Bronchial epithelial cell (primary cell): ENCODE data around the gene IER3. TPM values are rescaled to one million over a fixed set of nuclear protein-coding genes. Genes with fewer than 3 reads are reported as not detected.

Experiments
- DNase-seq: peaks from one replicate; pipeline ENCODE4 v3.0.0-alpha.2; 2010; ENCODE audit warnings: low read depth
- FAIRE-seq: peaks from 2 replicates; lab custom pipeline; 2011; peaks lifted over from hg19 to GRCh38; lab: Jason Lieb, UNC
- H3K27me3 ChIP-seq: 2 replicates; pipeline ENCODE4 v1.5.1; 2011; ENCODE audit warnings: low read length; ENCODE audit not compliant: control insufficient read depth, insufficient read depth
- H3K36me3 ChIP-seq: 2 replicates; pipeline ENCODE4 v1.5.1; 2011; ENCODE audit warnings: low read length; ENCODE audit not compliant: control insufficient read depth, insufficient read depth
- H3K4me3 ChIP-seq: 2 replicates; pipeline ENCODE4 v1.5.1; 2011; ENCODE audit warnings: mild to moderate bottlenecking, low read depth, low read length, control low read depth
- total RNA-seq: library from RNA; depleted of rRNA; stranded (reverse); fragments of >200 nt; gene quantifications from 2 replicates; pipeline ENCODE4 v1.2.1, GENCODE V29; 2014
- TF ChIP-seq, protein P1 (sequence below): IDR thresholded peaks from 2 replicates; pipeline ENCODE4 v1.5.1; 2011; ENCODE audit warnings: mild to moderate bottlenecking, moderate library complexity, low read length, control low read depth, inconsistent platforms; ENCODE audit not compliant: insufficient read depth, severe bottlenecking

The IER3 gene
- total RNA-seq, 1 donor from 2014 or later = 186 TPM

DNA sequence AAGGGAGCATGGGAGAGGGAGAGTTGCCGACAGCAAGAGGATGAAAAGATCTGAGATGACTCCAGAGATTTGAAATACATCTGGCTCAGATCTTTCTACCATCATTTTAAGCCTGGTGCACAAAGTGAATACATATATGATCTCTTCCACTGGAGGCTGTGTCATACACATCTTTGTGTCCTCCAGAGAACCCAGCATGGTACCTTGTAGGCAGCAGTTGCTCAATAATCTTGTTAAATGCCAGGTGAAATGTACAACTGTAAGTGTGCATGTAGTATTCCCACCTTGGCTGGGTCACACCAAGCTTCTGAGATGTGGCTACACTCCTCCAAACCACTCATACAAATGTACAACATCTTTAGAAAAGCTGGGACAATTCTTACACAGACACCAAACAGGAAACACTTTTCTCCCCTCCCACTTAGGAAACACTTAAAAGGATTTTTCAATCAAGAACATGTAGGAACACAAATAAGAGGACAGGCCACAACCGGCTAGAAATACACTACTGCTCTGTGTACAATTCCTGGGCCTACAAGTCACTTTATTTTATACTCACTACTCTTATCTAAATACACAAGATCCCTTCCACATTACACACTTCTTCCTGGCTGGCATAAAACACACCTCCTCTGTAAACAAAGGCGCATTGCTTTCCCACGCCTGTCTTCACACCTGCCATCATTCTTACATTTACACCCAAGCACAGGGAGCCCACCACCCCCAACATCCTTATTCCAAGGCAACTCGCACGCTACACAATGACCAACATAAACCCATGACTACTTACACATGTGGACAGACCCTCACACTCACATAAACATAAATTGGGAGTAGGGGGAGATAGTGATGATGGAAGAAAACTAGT is 3.8 kb upstream of the IER3 start:
- DNase-seq (peak; percentile 98), FAIRE-seq (no peak)
- Histone ChIP-seq H3K4me3 (no peak overlapping the region), H3K36me3 (peaks cover 5% of the 10 kb centered on the region), H3K27me3 (no peaks in the 10 kb centered on the region)
- TF ChIP-seq, protein P1, sequence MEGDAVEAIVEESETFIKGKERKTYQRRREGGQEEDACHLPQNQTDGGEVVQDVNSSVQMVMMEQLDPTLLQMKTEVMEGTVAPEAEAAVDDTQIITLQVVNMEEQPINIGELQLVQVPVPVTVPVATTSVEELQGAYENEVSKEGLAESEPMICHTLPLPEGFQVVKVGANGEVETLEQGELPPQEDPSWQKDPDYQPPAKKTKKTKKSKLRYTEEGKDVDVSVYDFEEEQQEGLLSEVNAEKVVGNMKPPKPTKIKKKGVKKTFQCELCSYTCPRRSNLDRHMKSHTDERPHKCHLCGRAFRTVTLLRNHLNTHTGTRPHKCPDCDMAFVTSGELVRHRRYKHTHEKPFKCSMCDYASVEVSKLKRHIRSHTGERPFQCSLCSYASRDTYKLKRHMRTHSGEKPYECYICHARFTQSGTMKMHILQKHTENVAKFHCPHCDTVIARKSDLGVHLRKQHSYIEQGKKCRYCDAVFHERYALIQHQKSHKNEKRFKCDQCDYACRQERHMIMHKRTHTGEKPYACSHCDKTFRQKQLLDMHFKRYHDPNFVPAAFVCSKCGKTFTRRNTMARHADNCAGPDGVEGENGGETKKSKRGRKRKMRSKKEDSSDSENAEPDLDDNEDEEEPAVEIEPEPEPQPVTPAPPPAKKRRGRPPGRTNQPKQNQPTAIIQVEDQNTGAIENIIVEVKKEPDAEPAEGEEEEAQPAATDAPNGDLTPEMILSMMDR = no peak

DNA sequence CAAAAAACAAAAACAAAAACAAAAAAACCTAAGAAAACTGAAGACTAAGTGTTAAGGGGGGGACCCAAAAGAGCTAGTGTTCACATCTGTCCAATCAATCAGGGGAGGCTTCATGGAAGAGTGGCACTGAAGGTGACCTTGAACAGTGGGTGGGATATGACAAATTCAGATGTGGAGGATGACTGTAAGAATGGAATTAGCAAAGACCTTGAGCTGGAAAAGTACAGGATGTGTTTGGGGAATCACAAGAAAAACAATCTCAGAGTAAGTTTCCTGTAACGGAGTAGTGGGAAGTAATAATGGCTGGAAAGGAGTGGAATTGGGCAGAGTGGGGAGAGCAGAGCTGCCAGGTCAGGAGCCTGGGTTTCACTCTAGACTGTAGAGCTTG is 2.9 kb upstream of the IER3 start:
- Histone ChIP-seq H3K4me3 (no peak overlapping the region), H3K27me3 (no peaks in the 10 kb centered on the region), H3K36me3 (peaks cover 7% of the 10 kb centered on the region)
- FAIRE-seq (no peak), DNase-seq (peak; percentile 37)
- TF ChIP-seq, protein P1 = no peak

DNA sequence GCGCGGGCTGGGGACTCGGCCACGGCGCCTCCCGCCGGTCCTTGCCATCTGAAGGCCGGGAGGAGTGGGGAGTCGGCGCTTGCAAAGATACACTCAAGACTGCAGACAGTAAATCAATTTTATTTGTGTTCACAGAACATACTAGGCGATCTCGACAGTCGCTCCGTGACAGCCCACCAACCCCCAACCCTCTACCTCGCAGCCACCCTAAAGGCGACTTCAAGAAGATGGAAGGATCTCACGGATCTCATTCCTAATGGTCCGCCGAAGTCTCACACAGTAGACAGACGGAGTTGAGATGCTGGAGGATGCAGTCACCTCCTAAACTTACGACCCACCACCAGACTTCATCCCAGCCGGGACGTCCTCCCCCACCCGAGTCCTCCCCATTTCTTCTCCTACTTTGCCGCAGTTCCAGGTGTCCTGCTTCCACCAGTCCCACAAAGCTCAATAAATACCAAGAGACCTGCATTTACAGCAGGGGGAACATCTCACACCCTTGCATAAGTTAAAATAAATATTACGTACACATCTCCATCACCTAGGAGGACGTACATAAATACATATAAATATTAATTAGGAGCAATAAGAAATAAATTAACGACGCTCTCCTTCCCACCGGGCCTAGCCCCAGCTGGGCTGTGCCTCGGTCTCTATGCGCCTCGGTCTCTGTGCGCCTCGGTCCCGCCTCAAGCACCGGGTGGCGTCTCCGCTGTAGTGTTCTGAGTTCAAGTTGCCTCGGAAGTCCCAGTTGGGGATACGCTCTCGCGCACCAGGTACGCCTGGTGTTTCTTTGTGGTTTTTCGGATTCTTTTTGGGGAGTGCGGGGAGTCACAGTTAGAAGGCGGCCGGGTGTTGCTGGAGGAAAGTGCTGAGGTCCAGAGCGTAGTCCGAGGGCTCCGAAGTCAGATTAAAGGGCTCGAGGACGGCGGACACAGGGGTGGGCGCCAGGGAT is 971 bp downstream of the IER3 start:
- peaks cover 7% of the 10 kb centered on the region for H3K36me3 ChIP-seq
- TF ChIP-seq, protein P1 = no peak
- peak overlapping the region; percentile 89 for H3K4me3 ChIP-seq
- DNase-seq (no peak), FAIRE-seq (no peak)
- no peaks in the 10 kb centered on the region for H3K27me3 ChIP-seq

DNA sequence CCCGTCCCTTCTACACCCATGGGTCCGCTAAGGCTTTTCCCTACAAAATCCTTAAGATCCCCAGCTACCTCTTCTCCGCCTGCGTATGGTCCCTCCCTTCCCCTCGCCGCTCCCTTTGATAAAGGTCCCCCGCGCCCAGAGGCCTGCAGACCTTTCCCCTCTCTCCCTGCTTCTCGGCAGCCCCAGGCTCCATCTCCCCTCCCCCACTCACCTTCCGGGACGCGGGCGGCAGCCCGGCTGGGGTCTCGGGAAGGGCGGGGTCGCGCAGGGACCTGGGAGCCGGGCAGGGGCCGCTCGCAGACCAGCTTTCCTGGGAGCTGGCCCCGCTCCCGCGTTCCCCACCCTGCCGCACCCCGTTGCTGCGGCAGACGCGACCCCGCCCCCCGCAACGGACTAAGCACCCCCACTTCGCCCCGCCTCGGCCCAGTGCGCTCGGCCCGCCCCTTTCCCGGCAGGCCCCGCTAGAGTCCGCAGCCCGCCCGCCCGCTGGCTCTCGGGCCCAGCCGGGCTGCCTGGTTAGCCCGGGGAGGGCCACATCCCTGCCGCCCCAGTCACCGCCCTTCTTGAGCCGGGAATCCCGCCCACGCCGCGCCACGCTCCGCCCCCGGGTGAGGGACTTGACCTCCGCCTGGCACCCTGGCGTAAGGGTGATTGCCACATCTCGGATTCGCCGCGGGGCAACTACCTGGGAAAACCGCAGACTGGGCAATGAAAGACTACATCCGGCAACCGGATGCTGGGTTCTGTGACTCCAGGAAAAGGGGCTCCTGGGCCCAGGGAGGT is 1.8 kb downstream of the IER3 start, which contains the start of gene FLOT1:
Gene FLOT1 (minus strand): TSS at position 372 of the 783 bp plus-strand sequence. CDS start 498 bp downstream, outside the sequence.
- TF ChIP-seq, protein P1 = no peak
- Histone ChIP-seq H3K36me3 (peaks cover 7% of the 10 kb centered on the region), H3K4me3 (peak within 1 kb of the TSS; percentile 89), H3K27me3 (no peaks in the 10 kb centered on the region)
- FAIRE-seq = no peak
- peak; percentile 95 for DNase-seq

DNA sequence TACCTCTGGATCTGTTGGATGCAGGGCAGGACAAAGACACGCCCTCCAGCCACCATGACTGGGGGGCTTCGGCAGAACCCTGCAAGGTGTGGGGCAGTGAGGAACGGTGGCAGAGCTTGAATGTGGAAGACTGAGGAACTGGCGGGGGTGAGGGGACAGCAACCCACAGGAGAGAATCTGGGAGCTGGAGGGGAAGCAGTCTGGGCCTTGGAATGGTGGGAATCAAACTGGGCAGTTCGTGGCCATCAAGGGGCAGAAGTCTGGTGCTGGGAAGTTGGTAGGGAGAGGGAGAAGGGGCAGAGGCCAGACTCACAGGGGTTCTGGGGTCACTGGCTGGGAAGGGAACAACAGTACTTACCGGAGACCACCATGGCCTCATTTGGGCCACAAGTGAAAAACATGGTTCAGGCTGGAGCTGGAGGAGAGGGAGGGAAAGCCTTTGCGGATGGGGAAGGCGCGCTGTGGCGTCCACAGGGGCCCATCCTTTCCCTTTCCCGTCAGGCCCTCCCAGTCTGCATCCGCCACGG is 2.5 kb downstream of the IER3 start:
- Histone ChIP-seq H3K36me3 (peaks cover 7% of the 10 kb centered on the region), H3K4me3 (peak overlapping the region; percentile 35), H3K27me3 (no peaks in the 10 kb centered on the region)
- TF ChIP-seq, protein P1 = no peak
- DNase-seq (no peak), FAIRE-seq (no peak)
